Cardiac fibroblast (primary cell): Measurements from ENCODE around the gene DPF3.

Source experiments
- DNase-seq, 2 donors: peaks; one replicate each; pipeline versions ENCODE4 v3.0.0 to v3.0.0-alpha.2; 2010; ENCODE audit warnings: low read depth in 2 of 2
- H3K4me3 ChIP-seq, 2 donors: replicated peaks in 1 of 2; 1 replicate in 1 of 2; 2 replicates in 1 of 2; pipeline ENCODE4 v1.5.1; 2011; ENCODE audit warnings: low read depth in 2 of 2, low read length in 2 of 2, mild to moderate bottlenecking in 2 of 2, moderate library complexity in 1 of 2
- CTCF ChIP-seq: IDR thresholded peaks from one replicate; pipeline ENCODE4 v1.5.1; 2011; ENCODE audit warnings: low read depth, mild to moderate bottlenecking, low read length, inconsistent platforms

Gene DPF3

GRCh38 chr14:72863216-72864006 lies 30.5 kb downstream of the DPF3 start:
- no peak for TF ChIP-seq CTCF
- no peak for DNase-seq
- H3K4me3 ChIP-seq = no peak overlapping the region

GRCh38 chr14:72856530-72857266 lies 37.2 kb downstream of the DPF3 start:
- no peak overlapping the region for H3K4me3 ChIP-seq
- no peak for DNase-seq
- no peak for TF ChIP-seq CTCF

- DNase-seq = peak; percentile 41 to 46
- no peak for TF ChIP-seq CTCF
- no peak overlapping the region for H3K4me3 ChIP-seq
Measured at GRCh38 chr14:72855913-72856312, 38.0 kb downstream of the DPF3 start.

- DNase-seq = no peak
- TF ChIP-seq CTCF = no peak
- no peak overlapping the region for H3K4me3 ChIP-seq
Measured at GRCh38 chr14:72852194-72852593, 41.7 kb downstream of the DPF3 start.

GRCh38 chr14:72851635-72852034 lies 42.3 kb downstream of the DPF3 start:
- no peak overlapping the region for H3K4me3 ChIP-seq
- no peak for DNase-seq
- TF ChIP-seq CTCF = no peak

- no peak overlapping the region for H3K4me3 ChIP-seq
- no peak for TF ChIP-seq CTCF
- DNase-seq = no peak
Measured at GRCh38 chr14:72850360-72850759, 43.5 kb downstream of the DPF3 start.
